Measurements from ENCODE around the gene PGM1. TPM values are rescaled to one million over a fixed set of nuclear protein-coding genes. Genes with fewer than 3 reads are reported as not detected.

The PGM1 gene
- polyA plus RNA-seq, 1 of the 3 experiments (the other 2 are of a cell fraction) = 20.7 TPM

- TF ChIP-seq CTCF (IDR thresholded peaks at IDR 0.05) (no peak), ELF1 (IDR thresholded peaks at IDR 0.05) (no peak), MEF2A (IDR thresholded peaks at IDR 0.05; ENCODE audit: borderline replicate concordance, low read depth) (no peak)
These were observed 2.2 kb downstream of the PGM1 start (continued) for GRCh38 chr1:63595435-63595834.

DNA sequence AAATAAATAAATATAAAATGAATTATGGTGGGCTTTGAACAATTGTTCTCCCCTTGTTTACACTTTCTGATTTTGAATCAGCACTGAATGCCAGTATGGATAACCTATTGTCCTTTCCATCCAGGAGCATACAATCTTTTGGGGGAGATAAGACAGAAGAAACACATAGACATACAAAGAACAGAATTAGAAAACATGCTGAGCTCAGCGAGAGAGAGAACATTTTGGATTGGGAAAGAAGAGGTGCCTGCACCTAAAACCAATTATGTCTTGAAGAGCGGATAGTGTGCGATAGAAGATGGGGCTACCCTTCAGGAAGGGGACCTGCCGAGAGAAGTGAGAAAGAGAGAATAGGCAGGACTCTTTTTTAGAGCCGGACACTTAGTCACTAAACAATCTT lies 6.6 kb downstream of the PGM1 start:
- Histone ChIP-seq H3K4me1 (ENCODE audit: control insufficient read depth in 1 of 2, insufficient read depth in 2 of 2, low read depth in 1 of 2, low read length in 1 of 2) (peaks cover 0 to 7% of the 10 kb centered on the region in 2 experiments; a peak in 1 of 4 replicates), H4K20me1 (ENCODE audit: insufficient read depth) (peaks cover 3% of the 10 kb centered on the region; the same call in 1 of the 2 replicates), H3K9me2 (no peaks in the 10 kb centered on the region), H3K4me2 (no peak overlapping the region), H3K27ac (ENCODE audit: low read depth in 2 of 2, low read length in 1 of 2) (no peak overlapping the region), H3K9me3 (no peaks in the 10 kb centered on the region), H3K27me3 (ENCODE audit: insufficient read depth) (no peaks in the 10 kb centered on the region), H3K9ac (no peak overlapping the region), H3K4me3 (ENCODE audit: low read depth in 2 of 2, low read length in 1 of 2) (no peak overlapping the region), H3K36me3 (replicated peaks in 1 of 2; ENCODE audit: control insufficient read depth in 1 of 2, insufficient read depth in 2 of 2, low read length in 1 of 2) (peaks cover 0 to 5% of the 10 kb centered on the region in 2 experiments), H3F3A (replicated peaks; ENCODE audit: insufficient read depth) (no peaks in the 10 kb centered on the region), H3K79me2 (ENCODE audit: insufficient read depth) (peaks cover 33% of the 10 kb centered on the region; the same call in 1 of the 2 replicates), H2AFZ (ENCODE audit: low read depth) (no peak overlapping the region)
- DNase-seq = no peak
- ChIA-PET POLR2A (no interaction called here), CTCF (no interaction called here)
- 92% methylated on average over 5 of the region's 5 CpGs for WGBS (ENCODE audit: low lambda C conversion rate)
- TF ChIP-seq YY1 (IDR thresholded peaks at IDR 0.05; ENCODE audit: low read depth) (no peak), MEF2A (IDR thresholded peaks at IDR 0.05; ENCODE audit: borderline replicate concordance, low read depth) (no peak), EZH2phosphoT487 (IDR thresholded peaks at IDR 0.05; ENCODE audit: borderline replicate concordance, low read depth) (no peak), MXI1 (IDR thresholded peaks at IDR 0.05; ENCODE audit: low read depth, low read length) (no peak), ELF1 (IDR thresholded peaks at IDR 0.05) (no peak), SMC3 (IDR thresholded peaks at IDR 0.05; ENCODE audit: low read depth, low read length) (no peak)
- TF ChIP-seq, protein P1, sequence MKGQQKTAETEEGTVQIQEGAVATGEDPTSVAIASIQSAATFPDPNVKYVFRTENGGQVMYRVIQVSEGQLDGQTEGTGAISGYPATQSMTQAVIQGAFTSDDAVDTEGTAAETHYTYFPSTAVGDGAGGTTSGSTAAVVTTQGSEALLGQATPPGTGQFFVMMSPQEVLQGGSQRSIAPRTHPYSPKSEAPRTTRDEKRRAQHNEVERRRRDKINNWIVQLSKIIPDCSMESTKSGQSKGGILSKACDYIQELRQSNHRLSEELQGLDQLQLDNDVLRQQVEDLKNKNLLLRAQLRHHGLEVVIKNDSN (IDR thresholded peaks at IDR 0.05; ENCODE audit: borderline replicate concordance, low read depth) = no peak

DNA sequence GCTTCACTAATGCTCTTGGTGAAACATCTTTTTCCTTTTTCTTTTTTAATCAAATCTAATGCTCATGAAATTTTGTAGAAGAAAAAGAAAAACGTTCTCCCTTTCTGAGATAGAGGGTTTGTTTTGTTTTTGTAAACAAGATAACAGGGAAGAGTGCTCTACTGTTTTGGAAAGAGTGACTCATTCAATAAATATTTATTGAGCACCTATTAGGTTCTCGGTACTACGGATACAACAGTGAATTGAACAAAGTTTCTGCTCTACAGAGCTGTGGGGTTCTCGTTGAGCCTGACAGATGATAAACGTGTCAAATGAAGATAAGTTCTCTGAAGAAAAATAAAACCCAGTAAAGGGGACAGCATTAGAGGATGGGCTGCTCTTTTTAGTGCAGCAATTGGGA lies 7.0 kb downstream of the PGM1 start:
- no peak overlapping the region for H3K4me2 ChIP-seq
- CTCF ChIA-PET = no interaction called here
- TF ChIP-seq RCOR1 (IDR thresholded peaks at IDR 0.05; ENCODE audit: low read length) = no peak
- TF ChIP-seq, protein P2, sequence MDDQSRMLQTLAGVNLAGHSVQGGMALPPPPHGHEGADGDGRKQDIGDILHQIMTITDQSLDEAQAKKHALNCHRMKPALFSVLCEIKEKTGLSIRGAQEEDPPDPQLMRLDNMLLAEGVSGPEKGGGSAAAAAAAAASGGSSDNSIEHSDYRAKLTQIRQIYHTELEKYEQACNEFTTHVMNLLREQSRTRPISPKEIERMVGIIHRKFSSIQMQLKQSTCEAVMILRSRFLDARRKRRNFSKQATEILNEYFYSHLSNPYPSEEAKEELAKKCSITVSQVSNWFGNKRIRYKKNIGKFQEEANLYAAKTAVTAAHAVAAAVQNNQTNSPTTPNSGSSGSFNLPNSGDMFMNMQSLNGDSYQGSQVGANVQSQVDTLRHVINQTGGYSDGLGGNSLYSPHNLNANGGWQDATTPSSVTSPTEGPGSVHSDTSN (IDR thresholded peaks at IDR 0.05) = no peak
- TF ChIP-seq EZH2phosphoT487 (IDR thresholded peaks at IDR 0.05; ENCODE audit: borderline replicate concordance, low read depth) = no peak
- TF ChIP-seq, protein P1 (IDR thresholded peaks at IDR 0.05; ENCODE audit: borderline replicate concordance, low read depth) = no peak
- TF ChIP-seq FOSL2 (IDR thresholded peaks at IDR 0.05; ENCODE audit: borderline replicate concordance, low read depth) = no peak
- TF ChIP-seq RFX5 (IDR thresholded peaks at IDR 0.05; ENCODE audit: low read length) = no peak
- no peak for TF ChIP-seq NRF1 (IDR thresholded peaks at IDR 0.05; ENCODE audit: low read depth, low read length)
- no peak for TF ChIP-seq FOXM1 (IDR thresholded peaks at IDR 0.05; ENCODE audit: low read depth)
- no peak for TF ChIP-seq SMC3 (IDR thresholded peaks at IDR 0.05; ENCODE audit: low read depth, low read length)
- TF ChIP-seq RAD21 (IDR thresholded peaks at IDR 0.05; ENCODE audit: low read length) = no peak
- TF ChIP-seq POLR2AphosphoS5 (IDR thresholded peaks at IDR 0.05; ENCODE audit: low read depth, low read length) = no peak
- TF ChIP-seq, protein P3, sequence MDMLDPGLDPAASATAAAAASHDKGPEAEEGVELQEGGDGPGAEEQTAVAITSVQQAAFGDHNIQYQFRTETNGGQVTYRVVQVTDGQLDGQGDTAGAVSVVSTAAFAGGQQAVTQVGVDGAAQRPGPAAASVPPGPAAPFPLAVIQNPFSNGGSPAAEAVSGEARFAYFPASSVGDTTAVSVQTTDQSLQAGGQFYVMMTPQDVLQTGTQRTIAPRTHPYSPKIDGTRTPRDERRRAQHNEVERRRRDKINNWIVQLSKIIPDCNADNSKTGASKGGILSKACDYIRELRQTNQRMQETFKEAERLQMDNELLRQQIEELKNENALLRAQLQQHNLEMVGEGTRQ (IDR thresholded peaks at IDR 0.05; ENCODE audit: borderline replicate concordance, low read depth, low read length) = no peak

More for the DNA sequence above, 7.0 kb downstream of the PGM1 start:
- no peaks in the 10 kb centered on the region for H3F3A ChIP-seq (replicated peaks; ENCODE audit: insufficient read depth)
- 86% methylated on average over 5 of the region's 5 CpGs for WGBS (ENCODE audit: low lambda C conversion rate)
- no peak overlapping the region for H3K27ac ChIP-seq (ENCODE audit: low read depth in 2 of 2, low read length in 1 of 2)
- no peaks in the 10 kb centered on the region for H3K9me2 ChIP-seq
- H3K9ac ChIP-seq = no peak overlapping the region
- H3K79me2 ChIP-seq (ENCODE audit: insufficient read depth) = peaks cover 29% of the 10 kb centered on the region; the same call in 1 of the 2 replicates
- H4K20me1 ChIP-seq (ENCODE audit: insufficient read depth) = peaks cover 3% of the 10 kb centered on the region; the same call in 1 of the 2 replicates
- peaks cover 0 to 7% of the 10 kb centered on the region in 2 experiments; a peak in 1 of 4 replicates for H3K4me1 ChIP-seq (ENCODE audit: control insufficient read depth in 1 of 2, insufficient read depth in 2 of 2, low read depth in 1 of 2, low read length in 1 of 2)
- H2AFZ ChIP-seq (ENCODE audit: low read depth) = no peak overlapping the region
- H3K9me3 ChIP-seq = no peaks in the 10 kb centered on the region
- POLR2A ChIA-PET = no interaction called here
- no peak for DNase-seq
- no peak overlapping the region for H3K4me3 ChIP-seq (ENCODE audit: low read depth in 2 of 2, low read length in 1 of 2)
- no peaks in the 10 kb centered on the region for H3K27me3 ChIP-seq (ENCODE audit: insufficient read depth)
- peaks cover 0 to 5% of the 10 kb centered on the region in 2 experiments for H3K36me3 ChIP-seq (replicated peaks in 1 of 2; ENCODE audit: control insufficient read depth in 1 of 2, insufficient read depth in 2 of 2, low read length in 1 of 2)
